KMS-11 (cell line): Measurements from ENCODE around the gene C3AR1.
"Not testable (repeated sequence)": the region's sequence is repeated elsewhere in the genome, so short reads cannot be mapped to it uniquely, and the experiment has no call there.

Experiments
- H2AFZ ChIP-seq: fragments of 200-600 bp; sonication (generic); 2 replicates; pipeline ENCODE4 v1.6.1; 2016; ENCODE audit warnings: antibody characterized with exemption, mixed run types, low read depth
- H3K27ac ChIP-seq: fragments of 200-600 bp; sonication (generic); 2 replicates; pipeline ENCODE4 v1.6.1; 2016; ENCODE audit warnings: mild to moderate bottlenecking, mixed run types
- H3K27me3 ChIP-seq: fragments of 200-600 bp; sonication (generic); 2 replicates; pipeline ENCODE4 v1.6.1; 2017; ENCODE audit warnings: mild to moderate bottlenecking, low read depth, mixed run types, moderate library complexity; ENCODE audit not compliant: insufficient read depth
- H3K36me3 ChIP-seq: fragments of 200-600 bp; sonication (generic); 2 replicates; pipeline ENCODE4 v1.6.1; 2017; ENCODE audit warnings: mild to moderate bottlenecking, mixed run types; ENCODE audit not compliant: insufficient read depth
- H3K4me1 ChIP-seq: fragments of 200-600 bp; sonication (generic); 2 replicates; pipeline ENCODE4 v1.6.1; 2016; ENCODE audit warnings: mild to moderate bottlenecking, low read depth, mixed run types; ENCODE audit not compliant: poor library complexity, severe bottlenecking
- H3K4me2 ChIP-seq: fragments of 200-600 bp; sonication (generic); 2 replicates; pipeline ENCODE4 v1.7.0; 2016; ENCODE audit warnings: mild to moderate bottlenecking, mixed run types
- H3K4me3 ChIP-seq: fragments of 200-600 bp; sonication (generic); IDR thresholded peaks from 2 replicates; pipeline ENCODE4 v1.6.1; 2017; ENCODE audit warnings: low read depth, low read length, mixed read lengths; ENCODE audit not compliant: insufficient read depth
- H3K79me2 ChIP-seq: fragments of 200-600 bp; sonication (generic); 2 replicates; pipeline ENCODE4 v1.6.1; 2016; ENCODE audit warnings: low read depth, mixed run types; ENCODE audit not compliant: insufficient read depth
- H3K9ac ChIP-seq: fragments of 200-600 bp; sonication (generic); 2 replicates; pipeline ENCODE4 v1.6.1; 2016; ENCODE audit warnings: mild to moderate bottlenecking, mixed run types
- H4K20me1 ChIP-seq: fragments of 200-600 bp; sonication (generic); 2 replicates; pipeline ENCODE4 v1.6.1; 2016; ENCODE audit warnings: mild to moderate bottlenecking, mixed run types; ENCODE audit not compliant: insufficient read depth
- TF ChIP-seq, protein P1 (sequence below): fragments of 200-600 bp; sonication (generic); conservative IDR thresholded peaks from 2 replicates; pipeline ENCODE4 v1.6.1; 2017; ENCODE audit warnings: low read depth, mild to moderate bottlenecking, antibody characterized with exemption, low read length, moderate library complexity, mixed read lengths

C3AR1 gene

DNA sequence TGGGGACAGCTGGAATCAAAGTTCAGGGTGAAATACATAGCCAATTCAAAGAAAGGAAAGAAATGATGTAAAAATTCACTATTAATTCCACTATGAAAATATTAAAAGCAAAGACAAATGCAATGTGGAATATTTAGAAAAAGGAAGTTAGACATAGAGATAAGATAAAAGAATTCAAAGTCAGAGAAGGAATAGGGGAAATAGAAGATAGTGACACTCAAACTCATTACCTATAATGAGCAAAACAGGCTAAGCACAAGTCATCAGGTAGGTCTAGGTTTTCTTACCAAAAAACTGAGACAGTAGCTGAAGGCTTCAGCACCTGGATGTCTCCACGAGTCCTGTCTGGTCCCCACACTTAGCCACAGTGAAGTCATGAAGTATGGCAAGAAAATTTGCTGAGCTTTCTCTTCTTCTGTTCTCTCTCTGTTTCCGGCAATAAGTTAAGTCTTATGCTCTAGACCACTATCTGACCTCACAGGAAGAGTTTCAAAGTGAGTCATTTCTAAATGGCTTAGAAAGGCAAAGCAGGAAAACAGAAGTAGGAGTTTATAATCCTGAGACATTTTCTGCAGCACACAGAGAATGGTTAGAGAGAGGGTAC, at the start of gene C3AR1:
TSS of gene C3AR1 (minus strand) at position 369 of the 604 bp plus-strand sequence. CDS start 6,174 bp downstream, outside the sequence.
- peak within 1 kb of the TSS; percentile 59 for H3K27ac ChIP-seq
- H2AFZ ChIP-seq = no peak within 1 kb of the TSS; the same call in 1 of the 2 replicates
- peak within 1 kb of the TSS; percentile 72 for H3K4me2 ChIP-seq

DNA sequence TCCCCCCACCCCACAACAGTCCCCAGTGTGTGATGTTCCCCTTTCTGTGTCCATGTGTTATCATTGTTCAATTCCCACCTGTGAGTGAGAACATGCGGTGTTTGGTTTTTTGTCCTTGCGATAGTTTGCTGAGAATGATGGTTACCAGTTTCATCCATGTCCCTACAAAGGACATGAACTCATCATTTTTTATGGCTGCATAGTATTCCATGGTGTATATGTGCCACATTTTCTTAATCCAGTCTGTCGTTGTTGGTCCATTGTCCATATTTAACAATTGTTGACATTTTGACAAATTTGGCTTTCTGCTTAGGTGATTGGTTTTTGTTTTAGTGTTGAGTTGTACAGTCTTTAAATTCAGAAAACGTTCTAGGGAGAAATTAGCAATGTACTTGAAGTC, 47.0 kb upstream of the C3AR1 start:
- not testable (repeated sequence) for H3K4me1 ChIP-seq, H2AFZ ChIP-seq, H3K27me3 ChIP-seq, H4K20me1 ChIP-seq, H3K4me2 ChIP-seq, H3K36me3 ChIP-seq, H3K27ac ChIP-seq, H3K79me2 ChIP-seq, H3K4me3 ChIP-seq, H3K9ac ChIP-seq

More for the DNA sequence above, at the start of gene C3AR1:
- H3K36me3 ChIP-seq = no peaks in the 10 kb centered on the region
- H3K9ac ChIP-seq = no peak within 1 kb of the TSS
- no peak within 1 kb of the TSS for H3K4me3 ChIP-seq
- TF ChIP-seq, protein P1, sequence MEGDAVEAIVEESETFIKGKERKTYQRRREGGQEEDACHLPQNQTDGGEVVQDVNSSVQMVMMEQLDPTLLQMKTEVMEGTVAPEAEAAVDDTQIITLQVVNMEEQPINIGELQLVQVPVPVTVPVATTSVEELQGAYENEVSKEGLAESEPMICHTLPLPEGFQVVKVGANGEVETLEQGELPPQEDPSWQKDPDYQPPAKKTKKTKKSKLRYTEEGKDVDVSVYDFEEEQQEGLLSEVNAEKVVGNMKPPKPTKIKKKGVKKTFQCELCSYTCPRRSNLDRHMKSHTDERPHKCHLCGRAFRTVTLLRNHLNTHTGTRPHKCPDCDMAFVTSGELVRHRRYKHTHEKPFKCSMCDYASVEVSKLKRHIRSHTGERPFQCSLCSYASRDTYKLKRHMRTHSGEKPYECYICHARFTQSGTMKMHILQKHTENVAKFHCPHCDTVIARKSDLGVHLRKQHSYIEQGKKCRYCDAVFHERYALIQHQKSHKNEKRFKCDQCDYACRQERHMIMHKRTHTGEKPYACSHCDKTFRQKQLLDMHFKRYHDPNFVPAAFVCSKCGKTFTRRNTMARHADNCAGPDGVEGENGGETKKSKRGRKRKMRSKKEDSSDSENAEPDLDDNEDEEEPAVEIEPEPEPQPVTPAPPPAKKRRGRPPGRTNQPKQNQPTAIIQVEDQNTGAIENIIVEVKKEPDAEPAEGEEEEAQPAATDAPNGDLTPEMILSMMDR = no peak
- peaks cover 47% of the 10 kb centered on the region for H3K4me1 ChIP-seq
- no peaks in the 10 kb centered on the region for H3K27me3 ChIP-seq
- no peaks in the 10 kb centered on the region for H3K79me2 ChIP-seq
- H4K20me1 ChIP-seq = no peaks in the 10 kb centered on the region

DNA sequence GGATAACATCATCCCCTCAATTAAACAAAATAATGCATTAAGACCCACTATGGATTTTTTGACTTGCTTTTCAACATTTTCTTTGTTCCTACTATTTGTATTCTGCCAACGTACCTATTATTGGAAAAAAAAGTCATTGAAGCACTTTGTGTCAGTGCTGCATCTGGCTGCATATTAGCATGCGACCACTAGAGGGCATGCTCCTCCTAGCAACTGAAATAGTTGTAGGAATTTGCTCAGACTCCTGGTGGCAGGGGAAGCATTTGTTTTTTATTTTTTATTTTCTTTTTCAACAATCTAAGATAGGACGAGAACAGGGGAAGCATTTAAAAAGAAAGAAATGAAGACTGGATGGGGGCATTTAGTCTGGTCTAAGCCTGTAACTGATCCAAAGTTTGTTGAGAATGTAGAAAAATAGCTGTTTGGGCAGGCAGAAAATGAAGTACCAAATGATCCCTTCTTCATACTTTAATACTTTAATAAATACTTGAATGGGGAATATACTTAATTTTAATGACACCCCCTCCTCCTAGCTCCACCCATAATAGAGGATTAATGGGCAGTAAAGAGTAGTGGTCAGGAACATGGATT, 42.7 kb upstream of the C3AR1 start:
- no peaks in the 10 kb centered on the region for H3K4me1 ChIP-seq
- H3K27me3 ChIP-seq = no peaks in the 10 kb centered on the region
- no peaks in the 10 kb centered on the region for H3K36me3 ChIP-seq
- H3K79me2 ChIP-seq = no peaks in the 10 kb centered on the region
- no peak overlapping the region for H3K4me3 ChIP-seq
- no peak overlapping the region for H3K4me2 ChIP-seq
- TF ChIP-seq, protein P1 = peak; percentile 94
- no peak overlapping the region for H3K9ac ChIP-seq
- 0 out of 2 replicates have a peak overlapping the region, but pooled peaks have one; percentile 6 for H2AFZ ChIP-seq
- no peak overlapping the region for H3K27ac ChIP-seq
- H4K20me1 ChIP-seq = no peaks in the 10 kb centered on the region

DNA sequence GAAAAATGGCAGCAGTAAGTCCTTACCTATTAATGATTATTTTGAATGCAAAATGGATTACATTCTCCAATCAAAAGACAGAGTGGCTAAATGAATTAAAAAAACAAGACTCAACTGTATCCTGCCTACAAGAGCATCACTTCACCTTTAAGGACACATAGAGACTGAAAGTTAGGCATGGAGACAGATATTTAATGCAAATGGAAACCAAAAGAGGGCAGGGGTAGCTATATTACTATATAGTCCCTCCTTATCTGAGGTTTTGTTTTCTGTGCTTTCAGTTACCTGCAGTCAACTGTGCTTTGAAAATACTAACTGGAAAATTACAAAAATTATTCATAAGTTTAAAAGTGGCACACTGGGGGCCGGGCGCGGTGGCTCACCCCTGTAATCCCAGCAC, 33.1 kb upstream of the C3AR1 start:
- H3K4me3 ChIP-seq = no peak overlapping the region
- H3K27me3 ChIP-seq = no peaks in the 10 kb centered on the region
- no peaks in the 10 kb centered on the region for H3K36me3 ChIP-seq
- no peaks in the 10 kb centered on the region for H3K79me2 ChIP-seq
- no peak overlapping the region for H3K9ac ChIP-seq
- no peaks in the 10 kb centered on the region for H4K20me1 ChIP-seq
- no peak overlapping the region for H3K4me2 ChIP-seq
- H3K4me1 ChIP-seq = no peaks in the 10 kb centered on the region
- no peak overlapping the region for H2AFZ ChIP-seq
- TF ChIP-seq, protein P1 = no peak
- H3K27ac ChIP-seq = no peak overlapping the region

DNA sequence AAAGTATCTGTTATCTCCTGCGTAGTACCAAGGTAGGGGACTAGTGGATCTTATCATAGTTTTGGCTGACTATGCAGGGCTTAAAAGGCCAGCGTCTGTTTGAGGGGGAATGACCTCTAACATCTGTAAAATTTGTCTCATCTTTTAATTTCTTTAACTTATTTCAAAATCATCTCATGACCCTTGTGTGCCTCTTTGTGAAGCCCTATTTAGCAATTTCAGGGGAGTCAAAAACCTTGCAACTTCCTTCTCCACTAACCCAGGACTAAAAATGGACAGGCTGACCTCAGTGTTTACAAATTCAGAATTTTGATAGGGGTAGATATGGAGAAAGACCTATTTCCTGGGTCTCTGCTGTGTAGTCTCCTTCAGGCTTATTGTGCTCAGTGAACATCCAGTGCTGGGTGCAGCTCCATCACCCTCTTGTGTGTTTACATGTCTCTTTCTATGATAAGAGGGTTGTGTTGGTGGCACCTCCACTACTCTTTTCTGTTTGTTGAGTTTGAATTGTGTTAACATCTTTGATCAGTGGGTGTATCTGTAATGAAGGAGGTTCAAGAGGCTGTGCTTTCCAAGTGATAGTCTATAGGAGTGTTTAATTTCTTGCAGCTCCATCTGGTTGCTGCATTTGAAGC, 30.2 kb upstream of the C3AR1 start:
- Histone ChIP-seq H3K4me1 (no peaks in the 10 kb centered on the region), H3K4me3 (no peak overlapping the region), H3K27me3 (no peaks in the 10 kb centered on the region), H3K36me3 (no peaks in the 10 kb centered on the region), H3K79me2 (no peaks in the 10 kb centered on the region), H4K20me1 (no peaks in the 10 kb centered on the region), H2AFZ (no peak overlapping the region), H3K27ac (no peak overlapping the region), H3K4me2 (no peak overlapping the region), H3K9ac (no peak overlapping the region)
- TF ChIP-seq, protein P1 = no peak
